Thoracic aorta (tissue), 2 donors: ENCODE measurements around the gene USP38. TPM values are rescaled to one million over a fixed set of nuclear protein-coding genes. Genes with fewer than 3 reads are reported as not detected.

Experiments used
- total RNA-seq, 2 donors: library from RNA; depleted of rRNA; stranded (reverse); fragments of >200 nt; gene quantifications; one replicate each; pipeline versions ENCODE4 v1.1.0 to v1.2.3, GENCODE V29; 2016

The USP38 gene
- total RNA-seq, 2 donors from 2014 or later, result 20.7 to 22.9 TPM

Other genes starting within 250 kb of the USP38 start
- gene GAB1, start 152.0 kb downstream of the USP38 start, total RNA-seq, result 10 to 100 TPM; 48.3 to 77.3 TPM